WTC11 (cell line): ENCODE results near the gene PIGN. TPM values are rescaled to one million over a fixed set of nuclear protein-coding genes. Genes with fewer than 3 reads are reported as not detected.

Experiments
- ATAC-seq: fragments of 200-7000 bp; cut with Tn5 transposase; 2 replicates; pipeline ENCODE4 v1.10.0; 2021; ENCODE audit warnings: mild to moderate bottlenecking, moderate library complexity
- CTCF ChIA-PET: fragments of 300-600 bp; sonication (Branson Sonifier 250); formaldehyde crosslinking; loops from one replicate; lab custom pipeline; 2021; ENCODE audit warnings: antibody characterized with exemption; lab: Charles Lee
- POLR2A ChIA-PET: fragments of 350-600 bp; sonication (Branson Sonifier 250); formaldehyde crosslinking; loops from one replicate; lab custom pipeline; 2021; ENCODE audit warnings: antibody characterized with exemption; lab: Charles Lee
- DNase-seq: peaks from one replicate; pipeline ENCODE4 v3.0.0; 2021; ENCODE audit warnings: low spot score
- H3K27ac Mint-ChIP-seq: 2 replicates; pipeline ENCODE4 v1.8.0; 2021; ENCODE audit warnings: mixed read lengths
- H3K27me3 Mint-ChIP-seq: 2 replicates; pipeline ENCODE4 v1.8.0; 2021; ENCODE audit warnings: low read depth, mild to moderate bottlenecking, moderate library complexity, mixed read lengths
- H3K36me3 Mint-ChIP-seq: 2 replicates; pipeline ENCODE4 v1.8.0; 2021; ENCODE audit warnings: mixed read lengths
- H3K4me1 Mint-ChIP-seq: 2 replicates; pipeline ENCODE4 v1.8.0; 2022; ENCODE audit warnings: mixed read lengths
- H3K4me3 Mint-ChIP-seq: 2 replicates; pipeline ENCODE4 v1.8.0; 2021; ENCODE audit warnings: mild to moderate bottlenecking, moderate library complexity, mixed read lengths
- H3K9me3 Mint-ChIP-seq: 2 replicates; pipeline ENCODE4 v1.8.0; 2021; ENCODE audit warnings: mixed read lengths
- ARID4B ChIP-seq: sonication (generic); formaldehyde crosslinking; IDR thresholded peaks from 2 replicates; pipeline ENCODE4 v1.8.0; 2023; ENCODE audit warnings: missing genetic modification reagents, mild to moderate bottlenecking, borderline replicate concordance
- ATF1 ChIP-seq: sonication (generic); formaldehyde crosslinking; IDR thresholded peaks from 2 replicates; pipeline ENCODE4 v1.8.1; 2023; ENCODE audit warnings: mild to moderate bottlenecking, moderate library complexity, missing genetic modification reagents
- CDX4 ChIP-seq: fragments of 250-450 bp; sonication (Bioruptor Pico); IDR thresholded peaks from 2 replicates; pipeline ENCODE4 v1.9.0; 2021; ENCODE audit warnings: moderate library complexity, mild to moderate bottlenecking, inconsistent platforms, borderline replicate concordance
- CREB1 ChIP-seq: sonication (generic); formaldehyde crosslinking; IDR thresholded peaks from 2 replicates; pipeline ENCODE4 v1.8.0; 2023; ENCODE audit warnings: mild to moderate bottlenecking, missing genetic modification reagents
- FOXK1 ChIP-seq: sonication (generic); formaldehyde crosslinking; IDR thresholded peaks from 2 replicates; pipeline ENCODE4 v1.8.0; 2022; ENCODE audit warnings: mild to moderate bottlenecking, moderate library complexity, missing genetic modification reagents
- FOXP4 ChIP-seq: sonication (generic); formaldehyde crosslinking; IDR thresholded peaks from 2 replicates; pipeline ENCODE4 v1.8.0; 2022; ENCODE audit warnings: mild to moderate bottlenecking, missing genetic modification reagents
- NFE2L1 ChIP-seq: sonication (generic); formaldehyde crosslinking; IDR thresholded peaks from 2 replicates; pipeline ENCODE4 v1.8.1; 2023; ENCODE audit warnings: missing genetic modification reagents
- RELA ChIP-seq: sonication (generic); formaldehyde crosslinking; IDR thresholded peaks from 2 replicates; pipeline ENCODE4 v1.8.1; 2022; ENCODE audit warnings: missing genetic modification reagents, mild to moderate bottlenecking, borderline replicate concordance
- STAT6 ChIP-seq: sonication (generic); formaldehyde crosslinking; conservative IDR thresholded peaks from 2 replicates; pipeline ENCODE4 v1.8.1; 2023; ENCODE audit warnings: mild to moderate bottlenecking, low read depth, missing genetic modification reagents, moderate library complexity
- TP53 ChIP-seq: sonication (generic); formaldehyde crosslinking; IDR thresholded peaks from 2 replicates; pipeline ENCODE4 v1.8.1; 2023; ENCODE audit warnings: mild to moderate bottlenecking, missing genetic modification reagents
- ZNF532 ChIP-seq: fragments of 250-450 bp; sonication (Bioruptor Pico); IDR thresholded peaks from 2 replicates; pipeline ENCODE4 v1.9.0; 2021; ENCODE audit warnings: mild to moderate bottlenecking, borderline replicate concordance
- ZNF671 ChIP-seq: fragments of 250-450 bp; sonication (Bioruptor Pico); IDR thresholded peaks from 2 replicates; pipeline ENCODE4 v1.8.0; 2021; ENCODE audit warnings: mild to moderate bottlenecking
- ZSCAN18 ChIP-seq: fragments of 250-450 bp; sonication (Bioruptor Pico); IDR thresholded peaks from 2 replicates; pipeline ENCODE4 v2.1.2; 2022; ENCODE audit warnings: mild to moderate bottlenecking, moderate library complexity
- total RNA-seq: library from RNA; stranded (reverse); gene quantifications from 3 replicates; pipeline ENCODE4 v1.2.3, GENCODE V29; 2021

PIGN gene
- total RNA-seq, 1 experiment from 2014 or later = 23.4 TPM

GRCh38 chr18:62164855-62165487, 21.9 kb downstream of the PIGN start:
- POLR2A ChIA-PET = no interaction called here
- Mint-ChIP-seq H3K36me3 (peaks cover 17% of the 10 kb centered on the region), H3K27ac (no peak overlapping the region; the same call in 1 of the 2 replicates), H3K27me3 (no peaks in the 10 kb centered on the region; the same call in 1 of the 2 replicates), H3K4me1 (peaks cover 16% of the 10 kb centered on the region), H3K4me3 (no peak overlapping the region), H3K9me3 (peaks cover 17% of the 10 kb centered on the region)
- no peak for TF ChIP-seq ATF1 (CRISPR knock-in tag)
- TF ChIP-seq TP53 = no peak
- no peak for TF ChIP-seq ARID4B (CRISPR knock-in tag)
- TF ChIP-seq ZNF532 (CRISPR knock-in tag) = no peak
- TF ChIP-seq RELA (CRISPR knock-in tag) = no peak
- no peak for TF ChIP-seq NFE2L1
- no peak for TF ChIP-seq ZSCAN18 (CRISPR knock-in tag)
- TF ChIP-seq CREB1 (CRISPR knock-in tag) = no peak
- no peak for TF ChIP-seq CDX4
- no peak for TF ChIP-seq FOXK1 (CRISPR knock-in tag)
- no peak for TF ChIP-seq ZNF671 (CRISPR knock-in tag)
- no peak for TF ChIP-seq FOXP4 (CRISPR knock-in tag)
- TF ChIP-seq STAT6 (CRISPR knock-in tag) = no peak
- DNase-seq = no peak
- ATAC-seq = peak; percentile 96
- CTCF ChIA-PET = no interaction called here
